Measurements from ENCODE around the gene DNAJC10.
A peak's percentile ranks its signal among the peaks of the same experiment; 100 is the strongest.
"Not testable (repeated sequence)": the region's sequence is repeated elsewhere in the genome, so short reads cannot be mapped to it uniquely, and the experiment has no call there.

DNAJC10 gene

GRCh38 chr2:182715892-182716649 lies at the start of gene DNAJC10:
DNAJC10 (plus strand) TSS chr2:182716257; CDS start chr2:182718087, 1,830 bp downstream.
- peaks cover 13% of the 10 kb centered on the region for H3K4me1 Mint-ChIP-seq
- peak; percentile 92 for ATAC-seq
- peaks cover under 1% of the 10 kb centered on the region for H3K27me3 Mint-ChIP-seq
- H3K4me3 Mint-ChIP-seq: no peak within 1 kb of the TSS
- no peaks in the 10 kb centered on the region for H3K9me3 Mint-ChIP-seq
- H3K36me3 Mint-ChIP-seq (ENCODE audit: low read depth): peaks cover 11% of the 10 kb centered on the region
- H3K27ac Mint-ChIP-seq: no peak within 1 kb of the TSS
- DNase-seq: peak; percentile 90

GRCh38 chr2:182666674-182667314 lies 49.3 kb upstream of the DNAJC10 start:
- ATAC-seq: peak; percentile 63
- Mint-ChIP-seq H3K4me3 (no peak overlapping the region), H3K4me1 (peaks cover 5% of the 10 kb centered on the region), H3K9me3 (no peaks in the 10 kb centered on the region), H3K27me3 (no peaks in the 10 kb centered on the region), H3K27ac (no peak overlapping the region), H3K36me3 (ENCODE audit: low read depth) (no peaks in the 10 kb centered on the region)
- DNase-seq: no peak

GRCh38 chr2:182667315-182667695 lies 48.8 kb upstream of the DNAJC10 start:
- H3K36me3 Mint-ChIP-seq (ENCODE audit: low read depth): no peaks in the 10 kb centered on the region
- H3K27ac Mint-ChIP-seq: no peak overlapping the region
- no peaks in the 10 kb centered on the region for H3K9me3 Mint-ChIP-seq
- no peaks in the 10 kb centered on the region for H3K27me3 Mint-ChIP-seq
- DNase-seq (no peak), ATAC-seq (peak; percentile 47)
- no peak overlapping the region for H3K4me3 Mint-ChIP-seq
- peaks cover 5% of the 10 kb centered on the region for H3K4me1 Mint-ChIP-seq

- Mint-ChIP-seq H3K27ac (no peak overlapping the region), H3K4me3 (no peak overlapping the region), H3K36me3 (ENCODE audit: low read depth) (no peaks in the 10 kb centered on the region), H3K27me3 (no peaks in the 10 kb centered on the region), H3K4me1 (peaks cover 5% of the 10 kb centered on the region), H3K9me3 (no peaks in the 10 kb centered on the region)
- DNase-seq (no peak), ATAC-seq (no peak)
Measured at GRCh38 chr2:182668671-182669070, 47.4 kb upstream of the DNAJC10 start.

- H3K4me1 Mint-ChIP-seq: no peaks in the 10 kb centered on the region
- H3K27me3 Mint-ChIP-seq: peaks cover 11% of the 10 kb centered on the region
- DNase-seq (no peak), ATAC-seq (no peak)
- H3K9me3 Mint-ChIP-seq: no peaks in the 10 kb centered on the region
- H3K4me3 Mint-ChIP-seq: no peak overlapping the region
- no peaks in the 10 kb centered on the region for H3K36me3 Mint-ChIP-seq (ENCODE audit: low read depth)
- no peak overlapping the region for H3K27ac Mint-ChIP-seq
Measured at GRCh38 chr2:182672466-182673165, 43.4 kb upstream of the DNAJC10 start.

GRCh38 chr2:182680837-182681236 lies 35.2 kb upstream of the DNAJC10 start:
- no peak overlapping the region for H3K27ac Mint-ChIP-seq
- ATAC-seq (no peak), DNase-seq (no peak)
- no peaks in the 10 kb centered on the region for H3K36me3 Mint-ChIP-seq (ENCODE audit: low read depth)
- no peak overlapping the region for H3K4me3 Mint-ChIP-seq
- H3K27me3 Mint-ChIP-seq: peaks cover 8% of the 10 kb centered on the region
- no peaks in the 10 kb centered on the region for H3K4me1 Mint-ChIP-seq
- no peaks in the 10 kb centered on the region for H3K9me3 Mint-ChIP-seq

- H3K27ac Mint-ChIP-seq: no peak overlapping the region
- no peaks in the 10 kb centered on the region for H3K4me1 Mint-ChIP-seq
- ATAC-seq: no peak
- peaks cover 3% of the 10 kb centered on the region for H3K27me3 Mint-ChIP-seq
- no peak for DNase-seq
- no peaks in the 10 kb centered on the region for H3K9me3 Mint-ChIP-seq
- no peak overlapping the region for H3K4me3 Mint-ChIP-seq
- H3K36me3 Mint-ChIP-seq (ENCODE audit: low read depth): no peaks in the 10 kb centered on the region
Measured at GRCh38 chr2:182682210-182682609, 33.8 kb upstream of the DNAJC10 start.

GRCh38 chr2:182685559-182685958 lies 30.5 kb upstream of the DNAJC10 start:
- H3K4me3 Mint-ChIP-seq: no peak overlapping the region
- no peaks in the 10 kb centered on the region for H3K4me1 Mint-ChIP-seq
- ATAC-seq: no peak
- H3K36me3 Mint-ChIP-seq (ENCODE audit: low read depth): no peaks in the 10 kb centered on the region
- no peak overlapping the region for H3K27ac Mint-ChIP-seq
- DNase-seq: no peak
- H3K9me3 Mint-ChIP-seq: no peaks in the 10 kb centered on the region
- peaks cover 3% of the 10 kb centered on the region for H3K27me3 Mint-ChIP-seq

GRCh38 chr2:182686763-182687162 lies 29.3 kb upstream of the DNAJC10 start:
- not testable (repeated sequence) for H3K27ac Mint-ChIP-seq; ATAC-seq; H3K9me3 Mint-ChIP-seq; H3K36me3 Mint-ChIP-seq (ENCODE audit: low read depth); H3K4me1 Mint-ChIP-seq; DNase-seq; H3K27me3 Mint-ChIP-seq; H3K4me3 Mint-ChIP-seq

- H3K27ac Mint-ChIP-seq: no peak overlapping the region
- no peak for DNase-seq
- H3K27me3 Mint-ChIP-seq: peaks cover 5% of the 10 kb centered on the region
- H3K4me3 Mint-ChIP-seq: no peak overlapping the region
- no peaks in the 10 kb centered on the region for H3K4me1 Mint-ChIP-seq
- H3K9me3 Mint-ChIP-seq: no peaks in the 10 kb centered on the region
- no peak for ATAC-seq
- no peaks in the 10 kb centered on the region for H3K36me3 Mint-ChIP-seq (ENCODE audit: low read depth)
Measured at GRCh38 chr2:182694189-182694588, 21.9 kb upstream of the DNAJC10 start.

GRCh38 chr2:182695776-182696175 lies 20.3 kb upstream of the DNAJC10 start:
- H3K9me3 Mint-ChIP-seq: no peaks in the 10 kb centered on the region
- no peak for DNase-seq
- H3K36me3 Mint-ChIP-seq (ENCODE audit: low read depth): no peaks in the 10 kb centered on the region
- no peaks in the 10 kb centered on the region for H3K4me1 Mint-ChIP-seq
- no peak overlapping the region for H3K4me3 Mint-ChIP-seq
- ATAC-seq: no peak
- H3K27ac Mint-ChIP-seq: no peak overlapping the region
- H3K27me3 Mint-ChIP-seq: peaks cover 5% of the 10 kb centered on the region

GRCh38 chr2:182698671-182699070 lies 17.4 kb upstream of the DNAJC10 start:
- ATAC-seq (no peak), DNase-seq (no peak)
- Mint-ChIP-seq H3K4me1 (no peaks in the 10 kb centered on the region), H3K27ac (no peak overlapping the region), H3K36me3 (ENCODE audit: low read depth) (no peaks in the 10 kb centered on the region), H3K4me3 (no peak overlapping the region), H3K27me3 (peaks cover 8% of the 10 kb centered on the region), H3K9me3 (no peaks in the 10 kb centered on the region)

- H3K9me3 Mint-ChIP-seq: no peaks in the 10 kb centered on the region
- ATAC-seq: no peak
- H3K27me3 Mint-ChIP-seq: peaks cover 25% of the 10 kb centered on the region
Measured at GRCh38 chr2:182705761-182706160, 10.3 kb upstream of the DNAJC10 start.

GRCh38 chr2:182706751-182707150 lies 9.3 kb upstream of the DNAJC10 start:
- H3K9me3 Mint-ChIP-seq: no peaks in the 10 kb centered on the region
- no peak overlapping the region for H3K27ac Mint-ChIP-seq
- no peak for ATAC-seq
- H3K4me1 Mint-ChIP-seq: no peaks in the 10 kb centered on the region
- H3K4me3 Mint-ChIP-seq: no peak overlapping the region
- no peaks in the 10 kb centered on the region for H3K36me3 Mint-ChIP-seq (ENCODE audit: low read depth)
- peaks cover 29% of the 10 kb centered on the region for H3K27me3 Mint-ChIP-seq
- DNase-seq: no peak

More at GRCh38 chr2:182705761-182706160, 10.3 kb upstream of the DNAJC10 start:
- Mint-ChIP-seq H3K4me3 (no peak overlapping the region), H3K4me1 (no peaks in the 10 kb centered on the region), H3K36me3 (ENCODE audit: low read depth) (no peaks in the 10 kb centered on the region), H3K27ac (no peak overlapping the region)
- DNase-seq: no peak

- H3K4me3 Mint-ChIP-seq: no peak overlapping the region
- H3K4me1 Mint-ChIP-seq: peaks cover 8% of the 10 kb centered on the region
- DNase-seq (no peak), ATAC-seq (no peak)
- peaks cover 10% of the 10 kb centered on the region for H3K27me3 Mint-ChIP-seq
- H3K36me3 Mint-ChIP-seq (ENCODE audit: low read depth): peaks cover 6% of the 10 kb centered on the region
- no peak overlapping the region for H3K27ac Mint-ChIP-seq
- no peaks in the 10 kb centered on the region for H3K9me3 Mint-ChIP-seq
Measured at GRCh38 chr2:182713601-182714000, 2.5 kb upstream of the DNAJC10 start.
